Measurements from ENCODE around the gene MYO5A.

Gene MYO5A

GRCh38 chr15:52523647-52524046 is 5.0 kb downstream of the MYO5A start:
- no peak for TF ChIP-seq CTCF (IDR thresholded peaks at IDR 0.05; ENCODE audit: low read depth, low read length)
- H3K4me3 ChIP-seq (ENCODE audit: low read depth, low read length), result no peak overlapping the region

GRCh38 chr15:52523192-52523591 is 5.5 kb downstream of the MYO5A start:
- H3K4me3 ChIP-seq (ENCODE audit: low read depth, low read length), result no peak overlapping the region
- TF ChIP-seq CTCF (IDR thresholded peaks at IDR 0.05; ENCODE audit: low read depth, low read length), result no peak

GRCh38 chr15:52521682-52522081 is 7.0 kb downstream of the MYO5A start:
- no peak for TF ChIP-seq CTCF (IDR thresholded peaks at IDR 0.05; ENCODE audit: low read depth, low read length)

DNA sequence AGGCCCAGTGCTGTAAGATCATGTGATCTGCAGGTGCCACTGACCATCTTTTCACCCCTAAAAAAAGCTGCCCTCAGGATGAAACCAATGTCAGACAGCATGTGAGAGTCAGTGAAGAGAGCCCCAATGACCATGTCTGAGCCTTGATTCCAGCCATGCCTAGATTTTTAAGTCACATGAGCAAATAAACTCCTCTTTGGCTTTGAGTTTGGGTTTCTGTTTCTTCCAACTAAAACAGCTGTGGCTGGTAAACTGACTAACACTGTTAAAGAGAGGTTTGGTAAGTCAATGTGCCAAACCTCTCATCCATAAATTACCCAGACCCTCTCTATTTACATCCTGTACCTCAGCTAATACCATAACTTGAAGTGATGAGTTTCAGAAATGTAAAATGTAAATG is 8.3 kb downstream of the MYO5A start:
- no peak overlapping the region for H3K4me3 ChIP-seq (ENCODE audit: low read depth, low read length)
- no peak for TF ChIP-seq CTCF (IDR thresholded peaks at IDR 0.05; ENCODE audit: low read depth, low read length)

More at GRCh38 chr15:52521682-52522081, 7.0 kb downstream of the MYO5A start:
- H3K4me3 ChIP-seq (ENCODE audit: low read depth, low read length), result no peak overlapping the region

DNA sequence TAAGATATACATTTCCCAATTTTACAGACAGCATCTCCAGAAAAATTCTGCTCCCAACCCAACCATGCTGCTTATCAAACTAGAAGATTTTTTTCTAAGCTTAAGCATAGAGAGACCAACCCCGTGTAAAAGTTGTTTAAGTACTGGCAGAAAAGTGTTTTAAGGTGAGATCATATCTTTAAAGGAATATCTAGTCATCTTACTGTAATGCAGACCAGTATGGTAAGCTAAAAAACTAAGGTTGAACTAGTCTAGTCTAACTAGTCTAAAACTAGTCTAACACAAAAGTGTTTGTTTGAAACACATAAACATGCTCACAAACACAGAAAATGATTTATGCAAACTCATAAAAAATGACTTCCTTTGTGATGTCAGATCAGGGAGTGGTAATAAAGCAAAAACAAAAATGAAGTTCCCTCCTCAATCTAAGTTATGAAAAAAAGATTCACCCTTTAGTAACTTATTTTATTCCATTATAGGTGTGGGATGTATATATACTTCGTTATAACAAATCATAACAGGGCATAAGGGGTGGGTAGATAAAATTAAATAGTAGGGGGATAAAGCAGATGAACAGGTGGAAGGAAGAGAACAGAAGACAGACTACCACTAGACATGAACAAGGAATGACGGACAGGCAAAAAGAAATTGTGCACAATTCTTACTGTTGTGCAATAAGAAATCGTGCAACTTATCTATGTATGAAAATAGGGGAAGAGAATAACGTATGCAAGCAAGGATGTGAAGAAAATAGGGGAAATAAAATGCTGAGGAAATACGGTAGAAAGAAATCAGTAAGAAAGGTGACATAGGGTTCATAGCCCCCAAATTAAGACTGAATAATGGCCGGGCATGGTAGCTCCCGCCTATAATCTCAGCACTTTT is 10.0 kb downstream of the MYO5A start:
- TF ChIP-seq CTCF (IDR thresholded peaks at IDR 0.05; ENCODE audit: low read depth, low read length), result no peak
- H3K4me3 ChIP-seq (ENCODE audit: low read depth, low read length), result no peak overlapping the region

DNA sequence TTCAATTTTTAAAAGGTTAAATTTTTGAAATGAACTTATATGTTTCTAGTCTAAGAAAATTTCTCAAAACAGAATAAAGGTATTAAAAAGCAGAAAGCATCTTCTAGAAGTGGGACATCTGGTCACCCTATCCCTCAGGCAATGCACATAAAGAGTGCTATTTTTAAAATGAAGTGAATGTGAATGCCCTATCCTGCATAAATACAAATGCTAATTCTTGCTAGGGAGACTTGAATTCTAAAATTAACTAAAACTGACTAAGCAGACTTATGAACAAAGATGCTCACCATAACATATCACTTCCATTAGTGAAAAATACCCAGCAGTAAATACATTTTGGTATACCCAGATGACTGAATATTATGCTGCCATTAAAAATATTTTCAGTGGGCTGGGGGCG is 11.7 kb downstream of the MYO5A start:
- no peak overlapping the region for H3K4me3 ChIP-seq (ENCODE audit: low read depth, low read length)
- no peak for TF ChIP-seq CTCF (IDR thresholded peaks at IDR 0.05; ENCODE audit: low read depth, low read length)

- no peak for TF ChIP-seq CTCF (IDR thresholded peaks at IDR 0.05; ENCODE audit: low read depth, low read length)
- no peak overlapping the region for H3K4me3 ChIP-seq (ENCODE audit: low read depth, low read length)
Measured at GRCh38 chr15:52515343-52515742, 13.3 kb downstream of the MYO5A start.

All from WI38 (cell line).